GM11168 (cell line): ENCODE data around the gene AKAP14.
"Not testable (repeated sequence)": the region's sequence is repeated elsewhere in the genome, so short reads cannot be mapped to it uniquely, and the experiment has no call there.

Experiments
- in situ Hi-C: fragments of 300-500 bp; cut with MboI; formaldehyde crosslinking; loops from one replicate; pipeline ENCODE4 v1.12.0; 2022; ENCODE audit warnings: low sequenced_read_pairs; ENCODE audit not compliant: unreplicated experiment

The AKAP14 gene

GRCh38 chrX:119895843-119896326 lies at the start of gene AKAP14:
Gene AKAP14, plus strand, starts transcription at chrX:119895893. Its CDS starts 7,331 bp downstream, at chrX:119903224.
- in situ Hi-C loops, result no loop called here

- in situ Hi-C loops, result no loop called here
Measured at GRCh38 chrX:119852382-119853353, 43.0 kb upstream of the AKAP14 start, which contains the start of gene UPF3B. Gene UPF3B, minus strand, starts transcription at chrX:119852963. Its CDS starts 35 bp downstream, at chrX:119852928.

- in situ Hi-C loops, result no loop called here
Measured at GRCh38 chrX:119853444-119853843, 42.2 kb upstream of the AKAP14 start.

GRCh38 chrX:119870626-119871131 lies 25.0 kb upstream of the AKAP14 start:
- in situ Hi-C loops, result no loop called here

GRCh38 chrX:119871245-119871598 lies 24.5 kb upstream of the AKAP14 start:
- in situ Hi-C loops, result no loop called here

GRCh38 chrX:119871599-119872395 lies 23.9 kb upstream of the AKAP14 start, which contains the start of the genes NDUFA1 and RNF113A:
Gene NDUFA1, plus strand, starts transcription at chrX:119871832. Its CDS starts 80 bp downstream, at chrX:119871912.
Gene RNF113A, minus strand, starts transcription at chrX:119871733. Its CDS starts 120 bp downstream, at chrX:119871613.
- in situ Hi-C loops, result no loop called here

GRCh38 chrX:119878740-119879139 lies 17.0 kb upstream of the AKAP14 start:
- in situ Hi-C loops, result no loop called here

- in situ Hi-C loops, result no loop called here
Measured at GRCh38 chrX:119880076-119880475, 15.6 kb upstream of the AKAP14 start.

- in situ Hi-C loops, result no loop called here
Measured at GRCh38 chrX:119880552-119881437, 14.9 kb upstream of the AKAP14 start.

- in situ Hi-C loops, result no loop called here
Measured at GRCh38 chrX:119885554-119886428, 9.9 kb upstream of the AKAP14 start.

- in situ Hi-C loops, result no loop called here
Measured at GRCh38 chrX:119887721-119888425, 7.8 kb upstream of the AKAP14 start.

- in situ Hi-C loops, result not testable (repeated sequence)
Measured at GRCh38 chrX:119890626-119891025, 5.1 kb upstream of the AKAP14 start.

- in situ Hi-C loops, result not testable (repeated sequence)
Measured at GRCh38 chrX:119891961-119892692, 3.6 kb upstream of the AKAP14 start.

- in situ Hi-C loops, result no loop called here
Measured at GRCh38 chrX:119899125-119899524, 3.4 kb downstream of the AKAP14 start.

- in situ Hi-C loops, result no loop called here
Measured at GRCh38 chrX:119900976-119901375, 5.3 kb downstream of the AKAP14 start.

GRCh38 chrX:119916310-119916709 lies 20.6 kb downstream of the AKAP14 start:
- in situ Hi-C loops, result no loop called here

GRCh38 chrX:119917877-119918276 lies 22.2 kb downstream of the AKAP14 start:
- in situ Hi-C loops, result no loop called here
